Inflammatory macrophage treated with lipopolysaccharide for 4 hours (primary cell): ENCODE measurements around the gene OR7G2.

Experiments
- DNase-seq: peaks from one replicate; pipeline ENCODE4 v3.0.0-alpha.2; 2020

Gene OR7G2

GRCh38 chr19:9107375-9107774 is at the start of gene OR7G2:
OR7G2 (minus strand) TSS chr19:9107475; CDS start chr19:9103243, 4,232 bp downstream.
- DNase-seq = no peak

GRCh38 chr19:9156304-9156703 is 49.0 kb upstream of the OR7G2 start:
- no peak for DNase-seq

GRCh38 chr19:9155591-9155990 is 48.3 kb upstream of the OR7G2 start:
- DNase-seq = no peak

- no peak for DNase-seq
Observed at GRCh38 chr19:9151367-9151766, 44.1 kb upstream of the OR7G2 start.

GRCh38 chr19:9150650-9151049 is 43.4 kb upstream of the OR7G2 start:
- DNase-seq = no peak

- no peak for DNase-seq
Observed at GRCh38 chr19:9149997-9150396, 42.7 kb upstream of the OR7G2 start.

- no peak for DNase-seq
Observed at GRCh38 chr19:9148697-9149096, 41.4 kb upstream of the OR7G2 start.

- no peak for DNase-seq
Observed at GRCh38 chr19:9146882-9147281, 39.6 kb upstream of the OR7G2 start.

GRCh38 chr19:9144920-9145319 is 37.6 kb upstream of the OR7G2 start:
- no peak for DNase-seq

GRCh38 chr19:9140159-9140874 is 33.0 kb upstream of the OR7G2 start, which contains the start of gene ZNF317:
ZNF317 (plus strand) TSS chr19:9140397; CDS start chr19:9156017, 15,620 bp downstream.
- peak; percentile 97 for DNase-seq

- no peak for DNase-seq
Observed at GRCh38 chr19:9139609-9140158, 32.4 kb upstream of the OR7G2 start.

GRCh38 chr19:9132422-9132821 is 25.1 kb upstream of the OR7G2 start:
- DNase-seq = no peak

- DNase-seq = peak; percentile 84
Observed at GRCh38 chr19:9130965-9131364, 23.7 kb upstream of the OR7G2 start.

GRCh38 chr19:9128171-9128570 is 20.9 kb upstream of the OR7G2 start:
- DNase-seq = peak; percentile 88

- DNase-seq = no peak
Observed at GRCh38 chr19:9126900-9127405, 19.7 kb upstream of the OR7G2 start, which contains the start of gene OR7G3. OR7G3 (minus strand) TSS chr19:9126950; CDS start chr19:9126950, 0 bp downstream.

GRCh38 chr19:9116547-9116946 is 9.3 kb upstream of the OR7G2 start:
- DNase-seq = no peak

GRCh38 chr19:9115307-9115813 is 8.1 kb upstream of the OR7G2 start, which contains the start of gene OR7G1:
OR7G1 (minus strand) TSS chr19:9115763; CDS start chr19:9115763, 0 bp downstream.
- DNase-seq = no peak

GRCh38 chr19:9109959-9110358 is 2.7 kb upstream of the OR7G2 start:
- DNase-seq = no peak

- DNase-seq = no peak
Observed at GRCh38 chr19:9086761-9087160, 20.5 kb downstream of the OR7G2 start, which contains the start of gene OR1M1. OR1M1 (plus strand) TSS chr19:9087061; CDS start chr19:9093245, 6,184 bp downstream.

GRCh38 chr19:9078651-9079050 is 28.6 kb downstream of the OR7G2 start:
- no peak for DNase-seq

- DNase-seq = no peak
Observed at GRCh38 chr19:9076901-9077300, 30.4 kb downstream of the OR7G2 start.

GRCh38 chr19:9075064-9075949 is 32.0 kb downstream of the OR7G2 start:
- no peak for DNase-seq

GRCh38 chr19:9073806-9074205 is 33.5 kb downstream of the OR7G2 start:
- no peak for DNase-seq
